GOT3 (cell line): ENCODE data around the gene TMEM151B.
A peak's percentile ranks its signal among the peaks of the same experiment; 100 is the strongest.

Experiments
- DNase-seq: peaks from one replicate; lab custom pipeline; 2025; ENCODE audit warnings: mixed read lengths; lab: John Stamatoyannopoulos, UW

TMEM151B gene

DNA sequence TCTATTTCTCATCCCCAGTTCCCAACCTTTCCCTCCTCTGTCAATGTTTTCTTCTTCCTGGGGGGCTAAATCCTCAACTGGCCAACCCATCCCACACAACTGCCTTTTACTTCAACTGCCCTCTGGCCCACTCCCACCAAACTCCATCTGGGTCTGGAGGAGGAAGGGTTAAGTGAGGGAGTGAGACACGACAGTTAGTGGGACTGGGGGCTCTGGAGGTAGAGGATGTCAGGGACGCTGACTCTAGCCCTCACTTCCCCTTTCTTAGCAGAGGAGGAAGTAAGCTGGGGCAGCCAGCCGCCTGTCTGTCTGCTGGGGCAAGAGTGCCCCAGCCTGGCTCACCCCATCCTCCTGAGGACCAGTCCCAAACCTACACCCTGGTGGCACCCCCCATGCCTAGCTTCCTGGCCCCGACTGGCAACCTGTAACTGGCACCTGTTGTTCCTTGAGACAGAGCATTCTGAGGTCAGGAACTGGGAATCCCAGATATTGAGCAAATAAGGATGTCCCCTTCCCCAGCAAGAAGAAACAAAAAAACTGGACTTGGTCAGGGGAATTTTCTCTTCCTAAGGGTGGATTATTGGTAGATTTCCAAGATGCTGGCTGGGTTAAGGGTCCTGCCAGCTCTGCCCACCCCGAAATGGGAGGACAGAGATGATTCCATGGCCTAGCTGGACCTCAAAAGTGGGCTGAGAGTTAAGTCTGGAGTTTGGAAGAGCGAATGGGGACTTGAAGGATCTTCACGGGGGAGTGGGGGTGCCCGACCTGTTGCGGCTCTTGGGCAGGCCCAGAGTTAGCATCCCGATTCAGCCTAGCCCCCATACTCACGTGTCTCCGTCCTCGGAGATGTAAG is 5.9 kb upstream of the TMEM151B start:
- no peak for DNase-seq

DNA sequence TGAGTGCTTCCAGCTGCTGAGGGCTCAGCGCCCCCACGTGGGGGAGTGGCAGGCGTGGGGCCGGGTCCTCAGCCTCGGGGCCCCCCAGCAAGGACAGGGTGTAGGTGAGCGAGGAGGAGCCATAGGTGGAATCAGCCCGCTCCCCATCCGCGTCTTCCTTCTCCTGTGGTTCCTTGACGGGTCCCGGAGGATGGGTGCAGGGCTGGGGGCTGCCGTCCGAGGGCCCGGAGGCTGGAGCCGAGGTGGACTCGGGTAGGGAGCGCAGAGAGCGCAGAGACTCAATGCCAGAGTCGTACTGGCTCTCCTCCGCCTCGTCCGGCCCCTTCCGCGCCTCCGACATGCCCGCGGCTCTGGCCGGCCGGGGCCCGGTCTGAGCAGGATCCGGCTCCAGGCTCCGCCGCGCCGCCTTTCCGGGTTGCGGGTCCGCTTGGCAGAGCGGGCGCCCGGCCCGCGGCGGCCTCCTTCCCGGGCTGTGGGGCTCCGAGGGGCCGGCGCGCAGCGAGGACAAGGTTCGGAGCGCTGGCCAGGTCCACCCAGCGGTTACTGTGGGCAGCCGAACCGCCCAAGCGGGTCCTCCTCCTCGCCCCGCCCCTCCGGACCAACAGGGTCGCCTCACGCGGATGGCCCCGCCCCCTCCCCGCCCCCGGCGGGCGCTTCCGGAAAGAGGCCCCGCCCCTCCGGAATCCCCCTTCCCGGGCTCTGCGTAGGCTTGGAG is 5.1 kb upstream of the TMEM151B start, which contains the start of gene NFKBIE:
Gene NFKBIE (minus strand): TSS at position 545 of the 715 bp plus-strand sequence. CDS start 205 bp downstream, at position 340.
- peak; percentile 52 for DNase-seq

DNA sequence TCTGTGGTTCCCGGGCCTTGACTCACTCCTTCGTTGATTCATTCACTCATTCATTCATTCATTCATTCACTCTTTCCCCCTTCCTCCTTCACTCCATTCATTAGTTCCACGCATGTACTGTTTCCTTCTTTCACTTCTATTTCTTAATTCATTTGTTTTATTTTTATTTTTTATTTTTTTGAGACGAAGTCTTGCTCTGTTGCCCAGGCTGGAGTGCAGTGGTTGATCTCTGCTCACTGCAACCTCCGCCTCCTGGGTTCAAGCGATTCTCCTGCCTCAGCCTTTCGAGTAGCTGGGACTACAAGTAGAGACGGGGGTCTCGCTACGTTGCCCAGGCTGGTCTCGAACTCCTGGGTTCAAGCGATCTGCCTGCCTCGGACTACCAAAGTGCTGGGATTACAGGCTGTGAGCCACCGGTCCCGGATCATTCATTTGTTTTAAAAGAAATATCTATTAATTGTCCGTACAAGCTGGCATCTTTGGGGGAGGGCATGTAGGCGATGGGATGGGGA is 4.5 kb upstream of the TMEM151B start:
- no peak for DNase-seq

DNA sequence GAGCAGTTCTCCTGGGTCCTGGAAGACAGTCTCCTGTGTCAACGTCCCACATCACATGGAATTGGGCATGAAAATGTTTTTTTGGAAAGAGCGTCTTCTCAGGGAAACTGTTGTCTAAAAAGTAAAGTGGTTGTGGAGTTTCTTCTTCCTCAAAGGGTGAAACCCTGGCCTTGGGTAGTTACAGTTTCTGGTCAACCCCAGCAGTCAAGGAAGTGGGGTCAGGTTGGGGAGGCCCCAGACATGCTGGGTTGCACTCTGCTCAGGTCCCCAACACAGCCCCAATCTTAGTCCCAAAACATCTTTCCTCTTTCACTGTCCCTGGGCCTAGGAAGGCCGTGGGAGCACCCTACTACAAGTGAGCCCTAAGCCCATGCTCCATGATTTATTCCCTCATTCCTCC is 3.9 kb upstream of the TMEM151B start:
- no peak for DNase-seq

DNA sequence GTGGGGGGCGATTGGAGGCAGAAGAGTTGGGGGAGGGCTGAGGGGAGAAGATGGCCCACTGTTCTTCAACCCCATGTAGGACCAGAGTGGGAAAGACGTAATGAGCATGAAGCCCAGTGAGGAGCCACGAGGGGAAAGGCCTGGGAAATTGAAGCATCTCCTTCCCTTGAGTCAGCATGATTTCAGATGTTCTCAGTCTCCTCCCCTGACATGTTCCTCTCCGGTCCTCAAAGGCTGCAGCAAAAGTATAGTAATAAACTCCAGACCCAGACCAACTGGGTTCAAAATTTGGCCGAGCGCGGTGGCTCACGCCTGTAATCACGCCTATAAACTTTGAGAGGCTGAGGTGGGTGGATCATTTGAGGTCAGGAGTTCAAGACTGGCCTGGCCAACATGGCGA is 3.0 kb upstream of the TMEM151B start:
- no peak for DNase-seq

DNA sequence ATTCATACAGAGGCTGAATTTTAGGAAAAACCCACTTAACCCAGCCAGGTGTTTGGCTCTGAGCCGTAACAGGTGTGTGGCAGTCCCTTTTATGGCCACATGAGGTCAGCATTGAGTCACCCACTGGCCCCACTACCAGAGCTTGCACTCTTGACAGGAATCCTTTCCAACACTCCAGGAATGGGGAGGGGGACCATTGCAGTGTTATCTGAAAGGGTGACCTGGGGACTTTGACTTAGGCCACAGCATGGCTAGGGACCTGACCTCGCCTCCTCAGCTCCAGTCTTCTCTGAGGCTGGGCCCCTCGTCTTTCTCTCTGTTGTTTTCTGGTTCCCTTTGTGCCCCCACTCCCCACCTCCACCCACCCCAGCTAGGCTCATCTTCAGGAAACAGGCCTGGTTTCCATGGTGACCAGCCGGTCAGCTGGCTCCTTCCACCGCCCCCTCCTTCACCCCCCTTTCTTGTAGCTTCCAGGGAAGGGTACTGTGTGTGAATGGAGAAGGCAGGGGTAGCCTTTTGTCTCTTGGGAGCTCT is 2.1 kb upstream of the TMEM151B start:
- no peak for DNase-seq

DNA sequence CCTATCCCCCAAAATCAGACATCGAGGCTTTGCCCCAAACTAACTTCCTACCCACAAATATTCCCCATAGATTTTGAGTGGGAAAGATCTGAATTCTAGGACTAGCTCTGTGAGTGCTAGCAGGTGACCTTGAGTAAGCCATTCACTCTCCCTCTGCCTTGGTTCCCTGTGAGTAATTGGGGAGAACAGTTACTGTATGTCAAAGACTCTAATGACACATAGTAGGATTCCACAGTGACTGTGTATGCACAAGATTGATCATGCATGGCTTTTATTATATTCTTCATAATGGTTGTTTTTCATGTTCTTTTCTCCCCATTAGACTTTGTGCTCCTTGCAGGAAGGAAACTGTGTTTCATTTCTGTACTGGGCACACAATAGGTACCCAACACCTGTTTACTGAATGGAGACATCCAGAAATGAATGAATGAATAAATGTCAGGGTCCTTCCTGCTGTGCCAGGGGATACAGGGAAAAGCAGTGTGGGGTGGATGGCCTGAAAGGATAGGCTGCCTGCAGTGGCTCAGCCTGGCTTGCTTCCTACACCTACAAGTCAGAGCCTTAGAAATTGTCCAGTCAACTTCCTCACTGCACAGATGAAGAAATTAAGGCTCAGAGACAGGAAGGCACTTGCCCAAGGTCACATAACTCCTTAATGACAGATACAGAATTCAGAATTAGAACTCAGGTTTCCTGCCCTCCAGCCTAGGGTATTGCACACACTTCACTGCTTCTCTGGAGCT is 901 bp upstream of the TMEM151B start:
- no peak for DNase-seq

DNA sequence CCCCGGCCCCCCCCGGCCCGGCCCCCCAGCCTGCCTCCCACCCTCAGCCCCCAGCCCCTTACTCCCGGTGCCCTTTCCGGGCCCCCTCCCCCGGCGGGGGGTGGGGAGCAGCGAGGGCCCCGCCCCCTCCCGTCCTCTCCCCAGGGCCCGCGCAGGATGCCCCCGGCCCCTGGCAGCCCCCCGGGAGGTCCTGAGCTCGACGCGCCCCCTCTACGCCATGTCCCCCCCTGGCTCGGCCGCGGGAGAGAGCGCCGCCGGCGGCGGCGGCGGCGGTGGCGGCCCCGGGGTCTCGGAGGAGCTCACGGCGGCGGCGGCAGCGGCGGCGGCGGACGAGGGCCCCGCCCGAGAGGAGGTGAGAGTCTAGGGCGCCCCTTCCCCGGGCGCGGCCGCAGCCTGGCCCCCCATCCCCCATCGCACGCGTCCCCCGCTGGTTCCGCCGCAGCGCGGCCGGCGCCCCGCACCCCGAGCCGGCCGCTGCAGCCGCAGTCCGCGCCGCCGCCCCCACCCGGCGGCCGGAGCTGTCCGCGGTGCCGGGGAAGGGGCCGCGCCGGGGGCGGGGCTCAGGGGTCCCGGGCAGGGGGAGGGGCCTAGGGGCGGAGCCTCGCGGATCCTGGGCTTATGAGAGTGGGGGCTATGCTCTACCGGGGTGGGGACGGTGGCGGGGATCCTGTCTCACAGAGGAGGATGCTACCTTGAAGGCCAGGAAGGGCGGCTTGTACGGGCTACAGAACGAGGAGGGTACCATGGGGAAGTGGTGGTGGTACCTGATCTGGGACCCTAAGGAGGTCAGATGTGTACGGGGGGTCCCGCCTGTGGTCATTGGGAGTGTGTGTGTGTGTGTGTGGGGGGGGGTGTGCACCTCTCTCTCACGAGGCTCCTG is 516 bp downstream of the TMEM151B start:
- no peak for DNase-seq

DNA sequence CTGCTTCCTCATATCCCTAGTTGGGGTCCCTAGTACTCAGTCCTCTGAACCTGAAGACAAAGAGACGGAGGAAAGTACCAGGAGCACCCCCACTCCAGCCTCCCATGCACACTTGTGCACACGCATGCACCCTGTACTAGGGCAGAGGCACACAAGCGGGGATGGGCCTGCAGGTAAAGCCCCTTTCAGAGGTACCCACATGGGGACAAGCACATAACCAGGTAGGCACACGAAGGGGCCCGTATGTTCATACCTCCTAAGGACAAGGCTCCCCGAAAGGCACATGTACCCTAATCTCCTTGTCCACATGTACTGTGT is 1.1 kb downstream of the TMEM151B start:
- DNase-seq = no peak

DNA sequence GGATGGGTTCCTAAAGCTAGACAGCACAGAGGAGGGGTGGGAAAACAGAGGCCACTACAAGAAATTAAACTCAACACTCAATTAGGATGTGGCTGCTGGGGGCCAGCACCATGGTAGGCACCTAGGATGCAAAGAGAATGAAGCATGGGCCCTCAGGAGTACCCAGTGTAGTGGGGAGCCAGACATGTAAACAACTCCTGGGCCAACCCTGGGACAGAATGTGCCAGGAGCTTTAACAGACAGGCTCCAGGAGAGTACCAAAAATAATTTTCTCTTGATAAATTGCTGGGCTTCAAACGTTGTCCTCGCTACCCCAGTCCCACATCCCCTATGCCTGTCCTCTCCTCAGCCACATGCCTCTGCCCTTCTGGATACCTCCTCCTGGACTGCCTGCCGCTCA is 1.7 kb downstream of the TMEM151B start:
- no peak for DNase-seq

DNA sequence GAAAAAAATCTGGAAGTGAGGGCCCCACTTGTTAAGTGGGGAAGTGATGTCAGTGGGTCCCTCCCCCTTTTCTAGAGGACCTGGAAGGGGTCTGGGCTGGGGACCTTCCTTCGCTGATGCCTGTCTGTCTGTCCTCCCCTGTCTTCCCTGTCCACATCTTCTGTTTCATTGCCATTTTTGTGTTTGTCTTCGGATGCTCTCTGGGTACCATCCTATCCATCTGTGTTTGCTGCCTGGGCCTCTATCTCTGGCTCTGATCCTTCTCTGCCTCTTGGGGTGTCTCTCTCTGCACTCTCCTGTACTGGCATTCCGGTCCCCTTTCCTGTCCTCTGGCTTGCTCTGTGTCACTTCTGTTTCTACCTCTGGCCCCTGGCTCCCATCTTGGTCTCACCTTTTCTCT is 2.3 kb downstream of the TMEM151B start:
- no peak for DNase-seq

DNA sequence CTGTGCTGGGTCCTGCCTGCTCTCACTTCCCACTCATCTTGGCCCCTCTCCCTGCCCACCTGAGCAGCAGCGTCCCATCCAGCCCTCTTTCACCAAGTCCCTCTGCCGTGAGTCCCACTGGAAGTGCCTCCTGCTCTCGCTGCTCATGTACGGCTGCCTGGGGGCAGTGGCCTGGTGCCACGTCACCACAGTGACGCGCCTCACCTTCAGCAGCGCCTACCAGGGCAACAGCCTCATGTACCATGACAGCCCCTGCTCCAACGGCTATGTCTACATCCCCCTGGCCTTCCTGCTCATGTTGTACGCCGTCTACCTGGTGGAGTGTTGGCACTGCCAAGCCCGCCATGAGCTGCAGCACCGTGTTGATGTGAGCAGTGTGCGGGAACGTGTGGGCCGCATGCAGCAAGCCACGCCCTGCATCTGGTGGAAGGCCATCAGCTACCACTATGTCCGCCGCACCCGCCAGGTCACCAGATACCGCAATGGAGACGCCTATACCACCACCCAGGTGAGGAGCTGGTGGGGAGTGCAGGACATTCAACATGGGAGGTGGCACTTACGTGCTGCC is 2.8 kb downstream of the TMEM151B start:
- DNase-seq = no peak

DNA sequence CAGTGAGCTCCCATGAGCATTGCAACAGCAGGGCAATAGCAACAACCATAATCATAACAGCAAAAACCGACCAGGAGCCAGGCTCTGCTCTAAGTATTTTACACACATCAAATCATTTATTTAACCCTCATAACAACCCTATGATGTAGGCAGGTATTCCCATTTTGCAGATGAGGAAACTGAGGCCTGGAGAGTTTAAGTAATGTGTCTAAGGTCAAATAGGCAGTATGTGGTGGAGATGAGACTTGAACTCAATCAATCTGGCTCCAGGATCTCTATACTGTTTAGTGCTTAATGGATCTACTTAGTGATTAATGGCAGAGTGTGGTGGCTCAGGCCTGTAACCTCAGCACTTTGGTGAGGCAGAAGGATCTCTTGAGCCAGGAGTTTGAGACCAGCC is 3.4 kb downstream of the TMEM151B start:
- no peak for DNase-seq

DNA sequence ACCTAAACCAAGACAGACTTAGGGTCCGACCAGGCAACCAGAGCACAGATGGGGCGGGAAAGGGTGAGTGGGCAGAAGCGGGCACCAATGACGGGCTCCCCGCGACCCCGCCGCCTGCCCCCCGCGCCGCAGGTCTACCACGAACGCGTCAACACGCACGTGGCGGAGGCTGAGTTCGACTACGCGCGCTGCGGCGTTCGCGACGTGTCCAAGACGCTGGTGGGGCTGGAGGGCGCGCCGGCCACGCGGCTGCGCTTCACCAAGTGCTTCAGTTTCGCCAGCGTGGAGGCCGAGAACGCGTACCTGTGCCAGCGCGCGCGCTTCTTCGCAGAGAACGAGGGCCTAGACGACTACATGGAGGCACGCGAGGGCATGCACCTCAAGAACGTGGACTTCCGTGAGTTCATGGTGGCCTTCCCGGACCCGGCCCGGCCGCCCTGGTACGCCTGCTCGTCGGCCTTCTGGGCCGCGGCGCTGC is 5.1 kb downstream of the TMEM151B start:
- no peak for DNase-seq

DNA sequence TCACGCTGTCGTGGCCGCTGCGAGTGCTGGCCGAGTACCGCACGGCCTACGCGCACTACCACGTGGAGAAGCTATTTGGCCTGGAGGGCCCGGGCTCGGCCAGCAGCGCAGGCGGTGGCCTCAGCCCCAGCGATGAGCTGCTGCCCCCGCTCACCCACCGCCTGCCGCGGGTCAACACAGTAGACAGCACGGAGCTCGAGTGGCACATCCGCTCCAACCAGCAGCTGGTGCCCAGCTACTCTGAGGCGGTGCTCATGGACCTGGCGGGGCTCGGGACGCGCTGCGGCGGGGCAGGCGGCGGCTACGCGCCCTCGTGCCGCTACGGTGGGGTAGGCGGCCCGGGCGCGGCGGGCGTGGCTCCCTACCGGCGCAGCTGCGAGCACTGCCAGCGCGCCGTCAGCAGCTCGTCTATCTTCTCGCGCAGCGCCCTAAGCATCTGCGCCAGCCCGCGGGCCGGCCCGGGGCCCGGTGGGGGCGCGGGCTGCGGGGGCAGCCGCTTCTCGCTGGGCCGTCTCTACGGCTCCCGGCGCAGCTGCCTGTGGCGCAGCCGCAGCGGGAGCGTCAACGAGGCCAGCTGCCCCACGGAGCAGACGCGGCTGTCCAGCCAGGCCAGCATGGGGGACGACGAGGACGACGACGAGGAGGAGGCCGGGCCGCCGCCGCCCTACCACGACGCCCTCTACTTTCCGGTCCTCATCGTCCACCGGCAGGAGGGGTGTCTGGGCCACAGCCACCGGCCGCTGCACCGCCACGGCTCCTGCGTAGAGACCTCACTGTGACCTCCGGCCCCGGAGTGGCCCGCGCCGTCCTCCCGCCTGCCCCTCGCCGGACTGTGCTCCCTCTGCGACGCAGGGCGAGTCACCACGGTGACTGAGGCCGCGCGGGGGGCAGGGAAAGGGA is 5.7 kb downstream of the TMEM151B start:
- DNase-seq = no peak

DNA sequence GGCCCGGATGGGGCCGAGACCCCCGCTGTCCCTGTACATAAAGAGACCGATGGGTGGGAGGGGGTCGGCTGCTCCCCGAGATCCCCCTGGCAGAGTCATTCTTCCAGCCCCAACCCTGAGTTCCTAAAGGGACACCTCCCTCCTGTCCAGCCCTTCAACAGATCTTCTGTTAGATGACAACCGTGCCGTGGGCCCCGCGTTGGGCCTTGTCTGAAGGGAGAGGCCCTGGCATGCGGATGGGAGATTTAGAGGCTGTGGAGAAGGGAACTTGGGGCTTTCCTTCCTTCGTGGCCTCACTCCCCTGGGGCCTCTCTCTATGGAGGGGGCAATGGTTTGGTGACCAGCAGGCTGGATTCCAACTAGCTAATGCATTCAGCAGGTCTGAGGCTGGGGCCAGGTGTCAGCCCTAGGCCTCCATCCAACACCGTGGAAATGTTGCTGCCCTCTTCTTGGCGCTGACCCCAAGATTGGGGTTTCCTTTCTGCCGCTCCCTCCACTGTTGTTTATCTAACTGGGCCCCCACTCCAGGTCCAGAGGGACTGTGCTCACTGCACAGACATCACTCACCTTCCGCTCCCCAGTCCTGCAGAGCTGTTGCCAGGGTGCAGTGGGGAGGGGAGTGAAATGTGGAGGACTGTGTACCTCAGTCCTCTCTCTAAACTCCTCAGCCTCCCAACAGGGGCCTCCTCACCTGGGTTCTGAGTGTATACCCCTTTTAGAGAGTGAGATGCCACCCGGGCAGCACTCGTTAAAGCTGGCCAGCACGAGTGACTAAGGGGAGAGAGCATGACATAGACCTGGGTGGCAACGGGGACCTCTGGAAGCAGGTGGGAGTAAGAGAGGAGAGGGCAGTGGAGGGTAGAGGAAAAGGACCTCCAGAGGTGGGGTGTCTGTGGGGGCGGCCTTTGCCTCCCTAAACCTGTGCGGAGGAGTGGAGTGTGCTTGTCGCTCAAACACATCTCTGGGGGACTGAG is 6.7 kb downstream of the TMEM151B start:
- no peak for DNase-seq

DNA sequence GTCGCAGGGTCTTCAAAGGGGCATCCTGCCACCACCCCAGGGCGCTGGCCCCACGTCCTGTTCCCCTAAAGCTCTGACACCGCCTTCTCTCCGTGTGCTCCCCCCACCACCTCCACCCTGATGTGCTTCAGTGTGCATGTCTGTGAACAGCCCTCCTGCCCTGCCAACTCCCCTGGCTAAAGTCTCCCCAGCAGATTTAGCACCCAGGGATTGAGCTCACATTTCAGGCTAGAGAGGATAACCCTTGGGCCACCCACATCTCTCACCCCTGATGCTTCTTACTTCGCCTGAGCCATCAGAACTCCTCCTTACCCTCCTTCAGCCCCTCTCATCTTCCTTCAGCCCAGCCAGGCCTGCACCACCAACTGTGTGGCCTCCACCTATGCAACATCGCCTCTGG is 7.5 kb downstream of the TMEM151B start:
- DNase-seq = no peak

DNA sequence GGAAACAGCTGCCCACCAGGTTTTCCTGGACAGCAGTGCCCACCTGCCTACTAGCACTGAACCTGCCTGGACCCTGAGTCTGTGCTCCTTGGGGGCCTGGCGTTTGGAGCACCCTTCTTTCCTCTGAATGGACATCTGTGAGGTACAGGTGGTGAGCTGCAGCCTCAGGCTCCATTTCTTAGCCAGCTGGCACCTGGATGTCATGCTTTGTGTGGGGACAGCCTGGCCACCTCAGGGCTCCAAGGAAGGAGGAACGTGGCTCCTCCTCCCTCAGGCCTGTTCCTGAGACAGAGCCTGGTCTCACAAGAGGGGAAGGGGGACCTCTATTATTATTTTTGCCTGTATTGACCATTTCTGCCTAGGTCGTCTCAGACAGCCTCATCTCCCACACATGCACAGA is 8.1 kb downstream of the TMEM151B start:
- no peak for DNase-seq
